ENCODE results near the gene PRPF39. TPM values are rescaled to one million over a fixed set of nuclear protein-coding genes. Genes with fewer than 3 reads are reported as not detected.

The PRPF39 gene
- total RNA-seq, 2 experiments from 2014 or later, result 58.9 to 64.3 TPM

DNA sequence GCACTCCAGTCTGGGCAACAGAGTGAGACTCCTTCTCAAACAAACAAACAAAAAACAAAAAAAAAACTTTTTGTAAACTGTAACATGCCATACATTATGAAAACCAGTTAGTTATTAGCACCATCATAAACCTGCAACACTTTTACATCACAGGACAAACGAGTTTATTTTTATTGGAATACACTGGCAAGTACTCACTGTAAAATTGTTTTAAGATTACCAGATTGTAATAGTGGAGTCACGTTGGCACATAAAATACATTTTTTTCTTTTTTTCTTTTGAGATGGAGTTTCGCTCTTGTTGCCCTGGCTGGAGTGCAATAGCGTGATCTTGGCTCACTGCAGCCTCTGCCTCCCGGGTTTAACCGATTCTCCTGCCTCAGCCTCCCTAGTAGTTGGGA is 34.7 kb downstream of the PRPF39 start:
- Mint-ChIP-seq H3K9me3 (no peaks in the 10 kb centered on the region), H3K27me3 (no peaks in the 10 kb centered on the region), H3K36me3 (ENCODE audit: low read depth) (peaks cover 83% of the 10 kb centered on the region), H3K27ac (no peak overlapping the region), H3K4me3 (no peak overlapping the region), H3K4me1 (ENCODE audit: low read depth) (peaks cover 12% of the 10 kb centered on the region)
- H3K36me3 ChIP-seq (ENCODE audit: insufficient read depth, low read length), result peaks cover 74% of the 10 kb centered on the region
- no peak for TF ChIP-seq CTCF (IDR thresholded peaks at IDR 0.05)
- no peak for DNase-seq
- no peaks in the 10 kb centered on the region for H3K27me3 ChIP-seq (ENCODE audit: control insufficient read depth in 1 of 2, insufficient read depth in 2 of 2, low read length in 2 of 2)
- ChIA-PET POLR2A (no interaction called here), CTCF (no interaction called here)
- H3K27ac ChIP-seq (ENCODE audit: low read depth in 1 of 2, low read length in 2 of 2), result no peak overlapping the region
- ATAC-seq (ENCODE audit: poor library complexity), result no peak
- H3K4me3 ChIP-seq (ENCODE audit: low read length), result no peak overlapping the region
- no peaks in the 10 kb centered on the region for H3K4me1 ChIP-seq (ENCODE audit: insufficient read depth, low read length)
- intact Hi-C loops (cut with DNase I, micrococcal nuclease), result no loop called here
- H3K9me3 ChIP-seq (ENCODE audit: control insufficient read depth in 1 of 2, insufficient read depth in 1 of 2, low read length in 2 of 2), result no peaks in the 10 kb centered on the region

DNA sequence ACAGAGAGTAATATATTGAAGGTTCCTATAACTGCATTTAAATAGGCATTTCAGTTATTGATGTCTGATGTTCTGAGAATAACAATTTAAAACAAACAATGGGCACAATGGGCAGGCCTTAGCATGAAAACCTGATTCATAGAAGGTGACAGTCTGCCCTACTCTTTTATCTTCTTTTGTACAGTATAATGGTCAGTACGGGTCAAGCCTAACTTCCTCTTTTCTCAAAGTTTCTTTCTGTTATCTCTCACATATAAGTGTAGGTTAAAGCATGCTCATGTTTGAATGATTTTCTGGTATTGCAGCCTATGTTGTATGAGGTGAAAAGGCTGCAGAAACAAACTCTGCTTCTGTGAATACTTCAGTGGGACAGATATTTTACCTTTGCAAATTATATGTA is 36.2 kb downstream of the PRPF39 start:
- no peak overlapping the region for H3K27ac ChIP-seq (ENCODE audit: low read depth in 1 of 2, low read length in 2 of 2)
- DNase-seq, result no peak
- POLR2A ChIA-PET, result no interaction called here
- intact Hi-C loops (cut with DNase I, micrococcal nuclease), result no loop called here
- H3K36me3 ChIP-seq (ENCODE audit: insufficient read depth, low read length), result peaks cover 61% of the 10 kb centered on the region
- CTCF ChIA-PET, result no interaction called here
- no peaks in the 10 kb centered on the region for H3K27me3 Mint-ChIP-seq
- peak overlapping the region; percentile 11 for H3K27ac Mint-ChIP-seq
- H3K27me3 ChIP-seq (ENCODE audit: control insufficient read depth in 1 of 2, insufficient read depth in 2 of 2, low read length in 2 of 2), result no peaks in the 10 kb centered on the region
- H3K4me3 ChIP-seq (ENCODE audit: low read length), result no peak overlapping the region
- TF ChIP-seq CTCF (IDR thresholded peaks at IDR 0.05), result no peak
- H3K9me3 ChIP-seq (ENCODE audit: control insufficient read depth in 1 of 2, insufficient read depth in 1 of 2, low read length in 2 of 2), result no peaks in the 10 kb centered on the region
- H3K9me3 Mint-ChIP-seq, result no peaks in the 10 kb centered on the region
- no peak for ATAC-seq (ENCODE audit: poor library complexity)
- H3K4me3 Mint-ChIP-seq, result no peak overlapping the region
- H3K36me3 Mint-ChIP-seq (ENCODE audit: low read depth), result peaks cover 81% of the 10 kb centered on the region
- no peaks in the 10 kb centered on the region for H3K4me1 ChIP-seq (ENCODE audit: insufficient read depth, low read length)
- H3K4me1 Mint-ChIP-seq (ENCODE audit: low read depth), result peaks cover 5% of the 10 kb centered on the region

- Mint-ChIP-seq H3K27me3 (no peaks in the 10 kb centered on the region), H3K4me3 (no peak overlapping the region), H3K27ac (no peak overlapping the region), H3K4me1 (ENCODE audit: low read depth) (peaks cover 4% of the 10 kb centered on the region), H3K9me3 (no peaks in the 10 kb centered on the region), H3K36me3 (ENCODE audit: low read depth) (peaks cover 72% of the 10 kb centered on the region)
- no peak for DNase-seq
- intact Hi-C loops (cut with DNase I, micrococcal nuclease), result no loop called here
- Histone ChIP-seq H3K27me3 (ENCODE audit: control insufficient read depth in 1 of 2, insufficient read depth in 2 of 2, low read length in 2 of 2) (no peaks in the 10 kb centered on the region), H3K36me3 (ENCODE audit: insufficient read depth, low read length) (peaks cover 49% of the 10 kb centered on the region), H3K4me3 (ENCODE audit: low read length) (no peak overlapping the region), H3K4me1 (ENCODE audit: insufficient read depth, low read length) (no peaks in the 10 kb centered on the region), H3K9me3 (ENCODE audit: control insufficient read depth in 1 of 2, insufficient read depth in 1 of 2, low read length in 2 of 2) (no peaks in the 10 kb centered on the region), H3K27ac (ENCODE audit: low read depth in 1 of 2, low read length in 2 of 2) (no peak overlapping the region)
- no peak for TF ChIP-seq CTCF (IDR thresholded peaks at IDR 0.05)
- no peak for ATAC-seq (ENCODE audit: poor library complexity)
- CTCF ChIA-PET, result interaction anchor here (0.7 to 1.0 kb wide), 2 partner anchors 40 to 164 kb away, joined by 3 read pairs; no protein-coding TSS in a partner anchor
- POLR2A ChIA-PET, result interaction anchor here (0.8 kb wide), 1 partner anchor 12 kb away, joined by 3 read pairs; no protein-coding TSS in a partner anchor
Observed at GRCh38 chr14:45123271-45123670, 39.4 kb downstream of the PRPF39 start.
